GM21390 (cell line): ENCODE data around the gene FAM135A.
"Not testable (repeated sequence)": the region's sequence is repeated elsewhere in the genome, so short reads cannot be mapped to it uniquely, and the experiment has no call there.

Experiments used
- ATAC-seq: cut with Tn5 transposase; IDR thresholded peaks from one replicate; pipeline ENCODE4 v1.9.1; 2021; ENCODE audit not compliant: unreplicated experiment

FAM135A gene

GRCh38 chr6:70456735-70457134 is 43.4 kb downstream of the FAM135A start:
- no peak for ATAC-seq

GRCh38 chr6:70459235-70459634 is 45.9 kb downstream of the FAM135A start:
- ATAC-seq: no peak

- ATAC-seq: not testable (repeated sequence)
Observed at GRCh38 chr6:70459699-70460098, 46.4 kb downstream of the FAM135A start.

- ATAC-seq: no peak
Observed at GRCh38 chr6:70470016-70470415, 56.7 kb downstream of the FAM135A start.

- ATAC-seq: not testable (repeated sequence)
Observed at GRCh38 chr6:70470510-70470909, 57.2 kb downstream of the FAM135A start.

GRCh38 chr6:70474751-70475150 is 61.4 kb downstream of the FAM135A start:
- ATAC-seq: no peak

GRCh38 chr6:70479236-70479635 is 65.9 kb downstream of the FAM135A start:
- no peak for ATAC-seq

GRCh38 chr6:70486638-70487037 is 73.3 kb downstream of the FAM135A start:
- ATAC-seq: not testable (repeated sequence)

GRCh38 chr6:70489364-70489763 is 76.1 kb downstream of the FAM135A start:
- ATAC-seq: no peak

GRCh38 chr6:70494833-70495232 is 81.5 kb downstream of the FAM135A start:
- ATAC-seq: no peak

- not testable (repeated sequence) for ATAC-seq
Observed at GRCh38 chr6:70495790-70496189, 82.5 kb downstream of the FAM135A start.

- ATAC-seq: no peak
Observed at GRCh38 chr6:70502484-70502883, 89.2 kb downstream of the FAM135A start.

GRCh38 chr6:70503813-70504465 is 90.6 kb downstream of the FAM135A start:
- ATAC-seq: no peak

- ATAC-seq: no peak
Observed at GRCh38 chr6:70506321-70506720, 93.0 kb downstream of the FAM135A start.

GRCh38 chr6:70507161-70507560 is 93.9 kb downstream of the FAM135A start:
- no peak for ATAC-seq

GRCh38 chr6:70508953-70509352 is 95.6 kb downstream of the FAM135A start:
- no peak for ATAC-seq

- ATAC-seq: no peak
Observed at GRCh38 chr6:70510600-70510999, 97.3 kb downstream of the FAM135A start.

GRCh38 chr6:70518723-70519122 is 105.4 kb downstream of the FAM135A start:
- no peak for ATAC-seq

GRCh38 chr6:70520575-70520974 is 107.3 kb downstream of the FAM135A start:
- no peak for ATAC-seq

GRCh38 chr6:70524721-70525286 is 111.5 kb downstream of the FAM135A start:
- no peak for ATAC-seq

- no peak for ATAC-seq
Observed at GRCh38 chr6:70527071-70527737, 113.9 kb downstream of the FAM135A start.

- no peak for ATAC-seq
Observed at GRCh38 chr6:70530023-70530422, 116.7 kb downstream of the FAM135A start.
